NCI-H2227 (cell line): ENCODE data around the gene MINPP1.

Experiments used
- DNase-seq: peaks from one replicate; lab custom pipeline; 2025; ENCODE audit not compliant: unreplicated experiment; lab: John Stamatoyannopoulos, UW

Gene MINPP1

GRCh38 chr10:87518937-87519336 is 14.2 kb downstream of the MINPP1 start:
- DNase-seq = no peak

GRCh38 chr10:87519582-87519981 is 14.9 kb downstream of the MINPP1 start:
- no peak for DNase-seq

- DNase-seq = no peak
Measured at GRCh38 chr10:87523731-87524130, 19.0 kb downstream of the MINPP1 start.

- DNase-seq = no peak
Measured at GRCh38 chr10:87524296-87524695, 19.6 kb downstream of the MINPP1 start.

GRCh38 chr10:87531908-87532622 is 27.4 kb downstream of the MINPP1 start:
- no peak for DNase-seq

- DNase-seq = no peak
Measured at GRCh38 chr10:87532696-87533095, 28.0 kb downstream of the MINPP1 start.

- DNase-seq = no peak
Measured at GRCh38 chr10:87534173-87534858, 29.6 kb downstream of the MINPP1 start.

- DNase-seq = no peak
Measured at GRCh38 chr10:87538092-87539015, 33.7 kb downstream of the MINPP1 start.

GRCh38 chr10:87541114-87541513 is 36.4 kb downstream of the MINPP1 start:
- DNase-seq = no peak

GRCh38 chr10:87544721-87545120 is 40.0 kb downstream of the MINPP1 start:
- no peak for DNase-seq

- DNase-seq = no peak
Measured at GRCh38 chr10:87545783-87546182, 41.1 kb downstream of the MINPP1 start.

- no peak for DNase-seq
Measured at GRCh38 chr10:87546210-87546609, 41.5 kb downstream of the MINPP1 start.

GRCh38 chr10:87546971-87547413 is 42.3 kb downstream of the MINPP1 start:
- no peak for DNase-seq

- no peak for DNase-seq
Measured at GRCh38 chr10:87547734-87548311, 43.1 kb downstream of the MINPP1 start.

- no peak for DNase-seq
Measured at GRCh38 chr10:87550741-87551140, 46.0 kb downstream of the MINPP1 start.

GRCh38 chr10:87551326-87551725 is 46.6 kb downstream of the MINPP1 start:
- DNase-seq = no peak

GRCh38 chr10:87552248-87552929 is 47.7 kb downstream of the MINPP1 start:
- no peak for DNase-seq

GRCh38 chr10:87557409-87557808 is 52.7 kb downstream of the MINPP1 start:
- no peak for DNase-seq

- DNase-seq = no peak
Measured at GRCh38 chr10:87558333-87558732, 53.6 kb downstream of the MINPP1 start.

GRCh38 chr10:87559392-87559791 is 54.7 kb downstream of the MINPP1 start:
- no peak for DNase-seq
